ENCODE data around the gene FAHD1. TPM values are rescaled to one million over a fixed set of nuclear protein-coding genes. Genes with fewer than 3 reads are reported as not detected.

FAHD1 gene
- polyA plus RNA-seq, 6 donors from 2014 or later = 20.2 to 28.1 (median 24.5) TPM

DNA sequence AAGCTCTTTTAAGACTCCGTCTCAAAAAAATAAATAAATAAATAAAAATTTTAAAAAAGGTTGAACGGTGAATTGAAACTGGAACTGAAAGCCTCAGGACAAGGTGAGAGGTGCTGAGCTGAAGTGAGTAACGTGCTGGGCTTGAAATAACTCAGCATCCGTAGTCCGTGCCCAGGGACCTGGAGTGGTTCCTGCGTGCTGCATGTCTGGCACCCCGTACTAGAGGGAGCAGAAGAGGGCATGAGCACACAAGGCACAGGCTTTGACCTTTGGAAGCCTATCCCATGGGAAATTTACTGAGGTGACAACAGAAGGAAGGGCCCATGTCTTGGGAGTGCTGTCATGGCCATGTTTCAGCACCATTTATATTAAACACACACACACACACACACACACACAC, 49.5 kb downstream of the FAHD1 start:
- H3K4me1 Mint-ChIP-seq = peaks cover 4 to 8% (median 6%) of the 10 kb centered on the region in 3 donors

DNA sequence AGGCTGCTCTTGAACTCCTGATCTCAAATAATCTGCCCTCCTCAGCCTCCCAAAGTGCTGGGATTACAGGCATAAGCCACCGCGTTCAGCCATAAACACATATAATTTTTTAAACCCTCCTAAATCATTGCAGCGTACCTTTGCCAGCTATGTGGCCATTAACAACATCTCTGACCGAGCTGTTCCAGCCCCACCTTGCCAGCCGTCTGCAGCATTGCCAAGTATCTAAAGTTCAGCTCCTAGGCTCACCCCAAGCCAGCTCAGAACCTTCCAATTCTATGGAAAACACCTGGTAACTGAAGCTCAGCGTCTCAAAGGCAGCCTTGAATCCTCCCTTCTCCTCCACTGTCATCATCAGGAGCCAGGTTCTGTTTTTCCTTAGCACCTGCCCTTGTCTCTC, 50.1 kb downstream of the FAHD1 start:
- Mint-ChIP-seq H3K36me3 (peaks cover 0 to 6% of the 10 kb centered on the region in 2 donors), H3K4me1 (peaks cover 4 to 6% (median 5%) of the 10 kb centered on the region in 3 donors), H3K27ac (peak overlapping the region in 1 of 6 donors; percentile 63), H3K27me3 (peaks cover 24 to 37% (median 27%) of the 10 kb centered on the region in 3 donors), H3K9me3 (peaks cover 0 to 3% (median 2%) of the 10 kb centered on the region in 7 donors), H3K4me3 (peak overlapping the region in 1 of 8 donors; percentile 66)
- no peak for ATAC-seq (ENCODE audit: low read depth in 2 of 2)
- no peak for DNase-seq

More for the DNA sequence above, 49.5 kb downstream of the FAHD1 start:
- Mint-ChIP-seq H3K27me3 (peaks cover 25 to 39% (median 30%) of the 10 kb centered on the region in 3 donors), H3K27ac (no peak overlapping the region), H3K4me3 (no peak overlapping the region), H3K36me3 (peaks cover 0 to 9% of the 10 kb centered on the region in 2 donors), H3K9me3 (peaks cover 0 to 3% (median 2%) of the 10 kb centered on the region in 7 donors)
- ATAC-seq (ENCODE audit: low read depth in 2 of 2) = no peak
- no peak for DNase-seq

DNA sequence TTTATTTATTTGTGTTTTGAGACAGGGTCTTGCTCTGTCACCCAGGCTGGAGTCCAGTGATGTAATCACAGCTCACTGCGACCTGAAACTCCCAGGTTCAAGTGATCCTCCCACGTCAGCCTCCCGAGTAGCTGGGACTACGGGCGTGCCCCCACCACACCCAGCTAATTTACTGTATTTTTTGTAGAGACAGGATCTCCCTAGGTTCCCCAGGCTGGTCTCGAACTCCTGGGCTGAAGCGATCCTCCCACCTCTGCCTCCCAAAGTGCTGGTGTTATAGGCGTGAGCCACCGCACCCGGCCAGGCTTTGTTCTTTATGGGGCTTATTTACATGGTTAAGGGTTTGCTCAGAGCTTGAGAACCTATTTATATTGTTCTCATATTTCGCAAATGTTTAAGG, 50.8 kb downstream of the FAHD1 start:
- Mint-ChIP-seq H3K27ac (no peak overlapping the region), H3K27me3 (peaks cover 20 to 30% (median 21%) of the 10 kb centered on the region in 3 donors), H3K9me3 (no peaks in the 10 kb centered on the region), H3K4me1 (no peaks in the 10 kb centered on the region), H3K4me3 (no peak overlapping the region), H3K36me3 (no peaks in the 10 kb centered on the region)
- ATAC-seq (ENCODE audit: low read depth in 2 of 2) (no peak), DNase-seq (no peak)

DNA sequence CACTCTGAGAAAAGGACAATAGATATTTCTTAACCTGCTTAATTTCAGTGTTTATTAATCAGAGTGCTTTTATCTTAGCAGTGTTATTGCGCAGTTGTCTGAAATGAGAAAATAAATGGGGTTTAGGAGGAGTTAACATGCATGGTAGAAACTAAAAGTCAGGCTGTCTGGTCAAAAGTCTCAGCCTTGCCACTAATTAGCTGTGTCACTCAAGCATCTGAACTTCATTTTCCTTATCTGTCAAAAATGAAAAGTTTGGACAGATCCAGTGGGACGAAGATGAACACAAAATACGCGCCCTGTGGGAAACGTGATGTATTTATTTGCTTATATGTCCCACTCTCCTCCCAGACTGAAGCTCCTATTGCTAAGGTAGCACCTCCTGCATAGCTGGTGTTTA, 51.2 kb downstream of the FAHD1 start:
- H3K36me3 Mint-ChIP-seq = no peaks in the 10 kb centered on the region

More for the DNA sequence above, 51.2 kb downstream of the FAHD1 start:
- Mint-ChIP-seq H3K27me3 (peaks cover 20 to 26% (median 21%) of the 10 kb centered on the region in 3 donors), H3K9me3 (no peaks in the 10 kb centered on the region), H3K27ac (no peak overlapping the region), H3K4me1 (no peaks in the 10 kb centered on the region), H3K4me3 (no peak overlapping the region)
- no peak for ATAC-seq (ENCODE audit: low read depth in 2 of 2)
- no peak for DNase-seq

Other genes starting within 250 kb of the FAHD1 start
- gene IFT140, start 215.1 kb upstream of the FAHD1 start, polyA plus RNA-seq (ENCODE audit: low read depth in 6 of 6) = 1 to 10 TPM in 5 of 6 donors, not detected in 1; 1.3 to 2.3 (median 2.2) TPM
- 1 to 10 TPM; 1.8 to 6.0 (median 2.2) TPM for gene CRAMP1, start 214.8 kb upstream of the FAHD1 start, polyA plus RNA-seq (ENCODE audit: low read depth in 6 of 6)
- 10 to 100 TPM in 5 of 6 donors, 1 to 10 TPM in 1; 6.8 to 14.4 (median 11.5) TPM for gene JPT2, start 148.9 kb upstream of the FAHD1 start, polyA plus RNA-seq (ENCODE audit: low read depth in 6 of 6)
- 10 to 100 TPM in 1 of 6 donors, 1 to 10 TPM in 5; 1.2 to 10.1 (median 2.2) TPM for gene MAPK8IP3, start 121.0 kb upstream of the FAHD1 start, polyA plus RNA-seq (ENCODE audit: low read depth in 6 of 6)
- gene NME3, start 55.7 kb upstream of the FAHD1 start, polyA plus RNA-seq (ENCODE audit: low read depth in 6 of 6) = 10 to 100 TPM; 32.0 to 61.1 (median 49.1) TPM
- 1 to 10 TPM in 1 of 6 donors, under 1 TPM in 5; 0.43 to 2.8 (median 0.93) TPM for gene EME2, start 54.4 kb upstream of the FAHD1 start, polyA plus RNA-seq (ENCODE audit: low read depth in 6 of 6)
- 100 to 1,000 TPM in 4 of 6 donors, 10 to 100 TPM in 2; 76.4 to 120 (median 108) TPM for gene MRPS34, start 54.1 kb upstream of the FAHD1 start, polyA plus RNA-seq (ENCODE audit: low read depth in 6 of 6)
- gene SPSB3, start 44.6 kb upstream of the FAHD1 start, polyA plus RNA-seq (ENCODE audit: low read depth in 6 of 6) = 10 to 100 TPM; 30.2 to 54.1 (median 36.2) TPM
- 100 to 1,000 TPM in 1 of 6 donors, 10 to 100 TPM in 5; 69.1 to 110 (median 81.0) TPM for gene NUBP2, start 44.2 kb upstream of the FAHD1 start, polyA plus RNA-seq (ENCODE audit: low read depth in 6 of 6)
- gene IGFALS, start 33.5 kb upstream of the FAHD1 start, polyA plus RNA-seq (ENCODE audit: low read depth in 6 of 6) = under 1 TPM in 1 of 6 donors, not detected in 5; 0.13 TPM
- gene HAGH, start 381 bp upstream of the FAHD1 start, polyA plus RNA-seq (ENCODE audit: low read depth in 6 of 6) = 10 to 100 TPM; 21.1 to 68.5 (median 39.1) TPM
- not detected for gene MEIOB, start 45.0 kb downstream of the FAHD1 start, polyA plus RNA-seq (ENCODE audit: low read depth in 6 of 6)
- gene HS3ST6, start 91.2 kb downstream of the FAHD1 start, polyA plus RNA-seq (ENCODE audit: low read depth in 6 of 6) = not detected
- 10 to 100 TPM; 15.6 to 34.5 (median 18.8) TPM for gene MSRB1, start 116.0 kb downstream of the FAHD1 start, polyA plus RNA-seq (ENCODE audit: low read depth in 6 of 6)
- not detected for gene RPL3L, start 127.5 kb downstream of the FAHD1 start, polyA plus RNA-seq (ENCODE audit: low read depth in 6 of 6)
- gene NDUFB10, start 132.3 kb downstream of the FAHD1 start, polyA plus RNA-seq (ENCODE audit: low read depth in 6 of 6) = 100 to 1,000 TPM; 163 to 200 (median 194) TPM
- gene RPS2, start 137.6 kb downstream of the FAHD1 start, polyA plus RNA-seq (ENCODE audit: low read depth in 6 of 6) = 1,000 to 10,000 TPM; 5,355 to 7,267 (median 6,090) TPM
- not detected for gene RNF151, start 139.7 kb downstream of the FAHD1 start, polyA plus RNA-seq (ENCODE audit: low read depth in 6 of 6)
- 10 to 100 TPM; 10.9 to 54.8 (median 35.4) TPM for gene TBL3, start 144.8 kb downstream of the FAHD1 start, polyA plus RNA-seq (ENCODE audit: low read depth in 6 of 6)
- not detected for gene NOXO1, start 154.3 kb downstream of the FAHD1 start, polyA plus RNA-seq (ENCODE audit: low read depth in 6 of 6)
- gene GFER, start 157.0 kb downstream of the FAHD1 start, polyA plus RNA-seq (ENCODE audit: low read depth in 6 of 6) = 10 to 100 TPM; 31.9 to 58.2 (median 37.6) TPM
- gene SYNGR3, start 162.8 kb downstream of the FAHD1 start, polyA plus RNA-seq (ENCODE audit: low read depth in 6 of 6) = 1 to 10 TPM in 5 of 6 donors, not detected in 1; 1.5 to 4.1 (median 2.8) TPM
- gene ZNF598, start 182.6 kb downstream of the FAHD1 start, polyA plus RNA-seq (ENCODE audit: low read depth in 6 of 6) = 1 to 10 TPM; 2.7 to 8.4 (median 3.9) TPM
- not detected for gene NPW, start 192.6 kb downstream of the FAHD1 start, polyA plus RNA-seq (ENCODE audit: low read depth in 6 of 6)
- gene NHERF2, start 199.7 kb downstream of the FAHD1 start, polyA plus RNA-seq (ENCODE audit: low read depth in 6 of 6) = not detected
- 10 to 100 TPM; 21.4 to 38.3 (median 26.0) TPM for gene NTHL1, start 220.6 kb downstream of the FAHD1 start, polyA plus RNA-seq (ENCODE audit: low read depth in 6 of 6)
- gene TSC2, start 220.8 kb downstream of the FAHD1 start, polyA plus RNA-seq (ENCODE audit: low read depth in 6 of 6) = 10 to 100 TPM; 16.6 to 45.0 (median 24.9) TPM